Left renal cortex interstitium (tissue), 4 donors: ENCODE data around the gene PCDHB8. TPM values are rescaled to one million over a fixed set of nuclear protein-coding genes. Genes with fewer than 3 reads are reported as not detected.
A peak's percentile ranks its signal among the peaks of the same experiment; 100 is the strongest.
"Not testable (repeated sequence)": the region's sequence is repeated elsewhere in the genome, so short reads cannot be mapped to it uniquely, and the experiment has no call there.

ENCODE experiments used
- DNase-seq, 4 donors: peaks; one replicate each; pipeline ENCODE4 v3.0.0-alpha.2; 2013; ENCODE audit warnings: low read depth in 4 of 4, low spot score in 2 of 4, missing footprints in 1 of 4
- polyA plus RNA-seq, 4 donors: library from polyadenylated mRNA; unstranded; fragments of 120-200 nt; gene quantifications; one replicate each; pipeline ENCODE4 v1.2.1, GENCODE V29; 2013; ENCODE audit not compliant: insufficient read length in 4 of 4

Gene PCDHB8
- polyA plus RNA-seq = 1 to 10 TPM; 1.5 to 4.5 (median 2.8) TPM

DNA sequence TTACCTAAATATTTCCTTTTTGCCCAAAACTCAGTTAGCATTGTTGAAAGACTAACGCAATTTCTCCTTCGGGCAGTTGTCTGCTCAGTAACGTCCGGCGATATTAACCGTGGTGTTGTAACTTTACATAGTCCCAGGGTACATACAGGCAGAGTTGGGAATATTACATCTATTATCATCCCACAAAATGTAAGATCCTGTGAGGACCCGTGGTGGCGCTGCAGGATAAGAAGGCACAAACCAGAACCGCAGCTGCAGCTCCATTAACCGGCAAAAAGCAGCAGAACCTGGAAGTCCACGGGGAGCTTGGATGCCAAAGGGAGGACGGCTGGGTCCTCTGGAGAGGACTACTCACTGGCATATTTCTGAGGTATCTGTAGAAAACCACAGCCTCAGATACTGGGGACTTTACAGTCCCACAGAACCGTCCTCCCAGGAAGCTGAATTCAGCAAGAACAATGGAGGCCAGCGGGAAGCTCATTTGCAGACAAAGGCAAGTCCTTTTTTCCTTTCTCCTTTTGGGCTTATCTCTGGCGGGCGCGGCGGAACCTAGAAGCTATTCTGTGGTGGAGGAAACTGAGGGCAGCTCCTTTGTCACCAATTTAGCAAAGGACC lies at the start of gene PCDHB8:
PCDHB8 (plus strand) TSS at position 214 of the 615 bp plus-strand sequence; CDS start at position 459, 245 bp downstream.
- DNase-seq = not testable (repeated sequence)

DNA sequence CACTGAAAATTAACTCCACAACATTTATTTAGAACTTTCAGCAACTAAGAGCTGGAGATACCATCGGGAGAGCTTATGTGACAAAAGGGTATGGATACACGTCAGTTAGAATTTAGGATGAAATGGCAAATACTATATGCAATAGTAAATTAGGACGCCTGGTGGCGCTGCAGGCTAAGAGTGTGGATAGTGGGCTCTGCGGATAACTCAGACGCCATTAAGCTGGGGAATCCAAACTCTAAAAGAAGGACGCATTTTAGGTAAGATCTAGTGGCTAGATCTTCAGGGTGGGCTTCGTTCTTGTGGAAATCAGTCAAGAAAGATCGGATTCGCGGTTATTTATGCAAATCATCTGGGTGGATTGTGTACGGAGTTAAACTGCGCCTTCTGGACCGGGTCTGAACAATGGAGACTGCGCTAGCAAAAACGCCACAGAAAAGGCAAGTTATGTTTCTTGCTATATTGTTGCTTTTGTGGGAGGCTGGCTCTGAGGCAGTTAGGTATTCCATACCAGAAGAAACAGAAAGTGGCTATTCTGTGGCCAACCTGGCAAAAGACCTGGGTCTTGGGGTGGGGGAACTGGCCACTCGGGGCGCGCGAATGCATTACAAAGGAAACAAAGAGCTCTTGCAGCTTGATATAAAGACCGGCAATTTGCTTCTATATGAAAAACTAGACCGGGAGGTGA lies 42.4 kb upstream of the PCDHB8 start, which contains the start of gene PCDHB5:
PCDHB5 (plus strand) TSS at position 177 of the 688 bp plus-strand sequence; CDS start at position 406, 229 bp downstream.
- DNase-seq = no peak

DNA sequence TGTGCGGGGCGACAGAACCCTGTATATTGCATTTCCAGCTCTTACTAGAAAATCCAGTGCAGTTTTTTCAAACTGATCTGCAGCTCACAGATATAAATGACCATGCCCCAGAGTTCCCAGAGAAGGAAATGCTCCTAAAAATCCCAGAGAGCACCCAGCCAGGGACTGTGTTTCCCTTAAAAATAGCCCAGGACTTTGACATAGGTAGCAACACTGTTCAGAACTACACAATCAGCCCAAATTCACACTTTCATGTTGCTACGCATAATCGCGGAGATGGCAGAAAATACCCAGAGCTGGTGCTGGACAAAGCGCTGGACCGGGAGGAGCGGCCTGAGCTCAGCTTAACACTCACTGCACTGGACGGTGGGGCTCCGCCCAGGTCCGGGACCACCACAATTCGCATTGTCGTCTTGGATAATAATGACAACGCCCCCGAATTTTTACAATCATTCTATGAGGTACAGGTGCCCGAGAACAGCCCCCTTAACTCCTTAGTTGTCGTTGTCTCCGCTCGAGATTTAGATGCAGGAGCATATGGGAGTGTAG lies 41.8 kb upstream of the PCDHB8 start:
- no peak for DNase-seq

DNA sequence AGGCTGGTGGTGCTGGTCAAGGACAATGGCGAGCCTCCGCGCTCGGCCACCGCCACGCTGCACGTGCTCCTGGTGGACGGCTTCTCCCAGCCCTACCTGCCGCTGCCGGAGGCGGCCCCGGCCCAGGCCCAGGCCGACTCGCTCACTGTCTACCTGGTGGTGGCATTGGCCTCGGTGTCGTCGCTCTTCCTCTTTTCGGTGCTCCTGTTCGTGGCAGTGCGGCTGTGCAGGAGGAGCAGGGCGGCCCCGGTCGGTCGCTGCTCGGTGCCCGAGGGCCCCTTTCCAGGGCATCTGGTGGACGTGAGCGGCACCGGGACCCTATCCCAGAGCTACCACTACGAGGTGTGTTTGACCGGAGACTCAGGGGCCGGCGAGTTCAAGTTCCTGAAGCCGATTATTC lies 40.2 kb upstream of the PCDHB8 start:
- DNase-seq = not testable (repeated sequence)

DNA sequence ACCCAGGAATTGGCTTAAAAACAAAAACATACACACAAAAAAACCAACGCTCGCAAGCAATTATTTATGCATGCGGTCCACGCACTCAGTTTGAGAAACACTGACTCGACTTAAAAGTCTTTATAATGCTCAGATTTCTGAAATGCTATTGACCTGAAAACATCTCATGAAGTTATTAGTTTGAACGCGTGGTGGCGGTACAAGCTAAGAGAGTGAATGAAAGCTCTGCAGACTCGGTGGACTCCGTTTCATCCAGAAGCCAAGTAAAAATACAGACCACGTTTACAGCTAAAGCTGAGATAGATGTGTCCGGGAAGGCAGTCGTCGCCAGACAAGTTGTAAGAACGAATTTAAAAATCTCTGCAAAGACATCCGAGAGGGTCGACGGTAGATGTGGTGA lies 27.8 kb upstream of the PCDHB8 start, which contains the start of gene PCDHB6:
PCDHB6 (plus strand) TSS at position 246 of the 400 bp plus-strand sequence. CDS start 201 bp downstream, outside the sequence.
- DNase-seq = no peak

DNA sequence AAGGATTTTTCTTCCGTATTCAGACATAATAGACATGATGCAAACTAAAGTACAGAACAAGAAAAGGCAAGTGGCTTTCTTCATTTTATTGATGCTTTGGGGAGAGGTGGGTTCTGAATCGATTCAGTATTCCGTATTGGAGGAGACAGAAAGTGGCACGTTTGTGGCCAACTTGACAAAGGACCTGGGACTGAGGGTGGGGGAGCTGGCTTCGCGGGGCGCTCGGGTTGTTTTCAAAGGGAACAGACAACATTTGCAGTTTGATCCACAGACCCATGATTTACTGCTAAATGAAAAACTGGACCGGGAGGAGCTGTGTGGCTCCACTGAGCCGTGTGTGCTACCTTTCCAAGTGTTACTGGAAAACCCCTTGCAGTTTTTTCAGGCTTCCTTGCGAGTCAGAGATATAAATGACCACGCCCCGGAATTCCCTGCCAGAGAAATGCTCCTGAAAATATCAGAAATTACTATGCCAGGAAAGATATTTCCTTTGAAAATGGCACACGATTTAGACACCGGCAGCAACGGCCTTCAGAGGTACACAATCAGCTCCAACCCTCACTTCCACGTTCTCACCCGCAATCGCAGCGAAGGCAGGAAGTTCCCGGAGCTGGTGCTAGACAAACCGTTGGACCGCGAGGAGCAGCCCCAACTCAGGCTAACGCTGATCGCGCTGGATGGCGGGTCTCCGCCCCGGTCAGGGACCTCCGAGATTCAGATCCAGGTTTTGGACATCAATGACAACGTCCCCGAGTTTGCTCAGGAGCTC lies 27.2 kb upstream of the PCDHB8 start:
- DNase-seq = no peak

DNA sequence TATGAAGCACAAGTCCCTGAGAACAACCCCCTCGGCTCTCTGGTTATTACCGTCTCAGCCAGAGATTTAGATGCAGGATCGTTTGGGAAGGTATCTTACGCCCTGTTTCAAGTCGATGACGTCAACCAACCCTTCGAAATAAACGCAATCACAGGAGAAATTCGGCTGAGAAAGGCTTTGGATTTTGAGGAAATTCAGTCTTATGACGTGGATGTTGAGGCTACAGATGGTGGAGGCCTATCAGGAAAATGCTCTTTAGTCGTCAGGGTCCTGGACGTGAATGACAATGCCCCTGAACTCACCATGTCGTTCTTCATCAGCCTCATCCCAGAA lies 26.6 kb upstream of the PCDHB8 start:
- no peak for DNase-seq

DNA sequence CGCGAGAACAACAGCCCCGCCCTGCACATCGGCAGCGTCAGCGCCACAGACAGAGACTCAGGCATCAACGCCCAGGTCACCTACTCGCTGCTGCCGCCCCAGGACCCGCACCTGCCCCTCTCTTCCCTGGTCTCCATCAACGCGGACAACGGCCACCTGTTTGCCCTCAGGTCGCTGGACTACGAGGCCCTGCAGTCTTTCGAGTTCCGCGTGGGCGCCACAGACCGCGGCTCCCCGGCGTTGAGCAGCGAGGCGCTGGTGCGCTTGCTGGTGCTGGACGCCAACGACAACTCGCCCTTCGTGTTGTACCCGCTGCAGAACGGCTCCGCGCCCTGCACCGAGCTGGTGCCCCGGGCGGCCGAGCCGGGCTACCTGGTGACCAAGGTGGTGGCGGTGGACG lies 26.0 kb upstream of the PCDHB8 start:
- DNase-seq = not testable (repeated sequence)

DNA sequence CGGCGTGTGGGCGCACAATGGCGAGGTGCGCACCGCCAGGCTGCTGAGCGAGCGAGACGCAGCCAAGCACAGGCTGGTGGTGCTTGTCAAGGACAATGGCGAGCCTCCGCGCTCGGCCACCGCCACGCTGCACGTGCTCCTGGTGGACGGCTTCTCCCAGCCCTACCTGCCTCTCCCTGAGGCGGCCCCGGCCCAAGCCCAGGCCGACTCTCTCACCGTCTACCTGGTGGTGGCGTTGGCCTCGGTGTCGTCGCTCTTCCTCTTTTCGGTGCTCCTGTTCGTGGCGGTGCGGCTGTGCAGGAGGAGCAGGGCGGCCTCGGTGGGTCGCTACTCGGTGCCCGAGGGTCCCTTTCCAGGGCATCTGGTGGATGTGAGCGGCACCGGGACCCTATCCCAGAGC lies 25.5 kb upstream of the PCDHB8 start:
- DNase-seq = not testable (repeated sequence)

DNA sequence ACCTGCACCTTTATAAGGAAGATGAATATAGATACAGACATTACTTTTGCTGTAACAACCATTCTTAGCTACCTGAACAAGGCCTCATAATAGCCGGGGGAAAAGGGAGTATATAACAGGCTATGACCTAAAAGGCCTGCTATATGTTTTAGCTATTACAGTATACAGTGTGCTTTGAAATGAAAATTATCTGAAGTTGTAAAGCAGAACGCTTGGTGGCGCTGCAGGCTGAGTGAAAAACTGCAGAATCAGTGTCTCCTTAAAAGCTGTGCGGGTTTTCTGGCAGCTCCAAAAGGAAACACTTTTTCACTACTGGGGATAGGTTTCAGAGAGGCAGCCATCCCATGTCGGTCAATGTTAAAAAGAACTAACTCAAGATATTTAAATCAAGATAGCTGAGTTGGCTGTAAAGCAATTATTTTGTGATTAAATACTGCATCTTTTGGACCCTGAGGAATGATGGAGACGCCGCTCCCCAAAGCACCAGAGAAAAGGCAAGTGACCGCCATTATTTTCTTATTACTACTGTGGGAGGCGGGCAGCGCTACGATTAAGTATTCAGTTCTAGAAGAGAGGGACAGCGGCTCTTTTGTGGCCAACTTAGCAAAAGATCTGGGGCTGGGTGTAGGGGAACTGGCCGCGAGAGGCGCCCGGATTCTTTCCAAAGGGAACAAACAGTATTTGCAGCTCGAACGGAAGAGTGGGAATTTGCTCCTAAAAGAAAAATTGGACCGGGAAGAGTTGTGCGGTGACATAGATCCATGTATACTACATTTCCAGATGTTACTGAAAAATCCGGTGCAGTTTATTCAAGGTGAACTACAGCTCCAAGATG lies 21.8 kb upstream of the PCDHB8 start:
- DNase-seq = no peak

DNA sequence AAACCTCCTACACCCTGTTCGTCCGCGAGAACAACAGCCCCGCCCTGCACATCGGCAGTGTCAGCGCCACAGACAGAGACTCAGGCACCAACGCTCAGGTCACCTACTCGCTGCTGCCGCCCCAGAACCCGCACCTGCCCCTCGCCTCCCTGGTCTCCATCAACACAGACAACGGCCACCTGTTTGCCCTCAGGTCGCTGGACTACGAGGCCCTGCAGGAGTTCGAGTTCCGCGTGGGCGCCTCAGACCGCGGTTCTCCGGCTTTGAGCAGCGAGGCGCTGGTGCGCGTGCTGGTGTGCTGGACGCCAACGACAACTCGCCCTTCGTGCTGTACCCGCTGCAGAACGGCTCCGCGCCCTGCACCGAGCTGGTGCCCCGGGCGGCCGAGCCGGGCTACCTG lies 20.2 kb upstream of the PCDHB8 start:
- not testable (repeated sequence) for DNase-seq

DNA sequence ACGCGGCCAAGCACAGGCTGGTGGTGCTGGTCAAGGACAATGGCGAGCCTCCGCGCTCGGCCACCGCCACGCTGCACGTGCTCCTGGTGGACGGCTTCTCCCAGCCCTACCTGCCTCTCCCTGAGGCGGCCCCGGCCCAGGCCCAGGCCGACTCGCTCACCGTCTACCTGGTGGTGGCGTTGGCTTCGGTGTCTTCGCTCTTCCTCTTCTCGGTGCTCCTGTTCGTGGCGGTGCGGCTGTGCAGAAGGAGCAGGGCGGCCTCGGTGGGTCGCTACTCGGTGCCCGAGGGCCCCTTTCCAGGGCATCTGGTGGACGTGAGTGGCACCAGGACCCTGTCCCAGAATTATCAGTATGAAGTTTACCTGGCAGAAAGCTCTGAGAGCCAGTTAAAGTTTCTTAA lies 19.7 kb upstream of the PCDHB8 start:
- not testable (repeated sequence) for DNase-seq

DNA sequence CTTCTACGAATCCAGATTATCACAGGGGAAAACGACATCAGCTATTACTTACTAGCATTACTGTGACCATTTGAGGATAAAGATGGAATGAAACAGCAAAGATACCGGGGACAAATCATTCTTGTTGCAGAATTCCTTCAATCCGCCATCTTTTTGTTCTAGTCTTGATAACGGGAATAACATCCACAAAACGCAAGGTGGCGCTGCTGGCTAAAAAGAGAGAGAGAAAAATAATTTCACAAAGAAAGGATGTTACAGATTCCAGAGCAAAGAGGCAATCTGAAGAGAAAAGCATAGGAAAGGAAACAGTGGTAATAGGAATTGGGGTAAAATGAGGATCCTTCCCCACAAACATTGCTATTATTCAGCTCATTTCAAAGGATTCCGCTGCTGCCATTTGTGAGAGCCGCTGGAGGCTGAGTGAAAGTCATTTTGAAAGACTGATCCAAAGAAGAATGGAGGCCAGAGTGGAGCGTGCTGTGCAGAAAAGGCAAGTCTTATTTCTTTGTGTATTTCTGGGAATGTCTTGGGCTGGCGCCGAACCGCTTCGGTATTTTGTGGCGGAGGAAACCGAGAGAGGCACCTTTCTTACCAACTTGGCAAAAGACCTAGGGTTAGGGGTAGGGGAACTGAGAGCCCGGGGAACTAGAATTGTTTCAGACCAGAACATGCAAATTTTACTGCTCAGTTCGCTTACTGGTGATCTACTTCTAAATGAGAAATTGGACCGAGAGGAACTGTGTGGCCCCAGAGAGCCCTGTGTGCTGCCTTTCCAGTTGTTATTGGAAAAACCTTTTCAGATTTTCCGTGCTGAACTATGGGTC lies 5.0 kb upstream of the PCDHB8 start, which contains the start of gene PCDHB7:
PCDHB7 (plus strand) TSS at position 264 of the 824 bp plus-strand sequence; CDS start at position 456, 192 bp downstream.
- peak in 1 of 4 donors; percentile 25 for DNase-seq

DNA sequence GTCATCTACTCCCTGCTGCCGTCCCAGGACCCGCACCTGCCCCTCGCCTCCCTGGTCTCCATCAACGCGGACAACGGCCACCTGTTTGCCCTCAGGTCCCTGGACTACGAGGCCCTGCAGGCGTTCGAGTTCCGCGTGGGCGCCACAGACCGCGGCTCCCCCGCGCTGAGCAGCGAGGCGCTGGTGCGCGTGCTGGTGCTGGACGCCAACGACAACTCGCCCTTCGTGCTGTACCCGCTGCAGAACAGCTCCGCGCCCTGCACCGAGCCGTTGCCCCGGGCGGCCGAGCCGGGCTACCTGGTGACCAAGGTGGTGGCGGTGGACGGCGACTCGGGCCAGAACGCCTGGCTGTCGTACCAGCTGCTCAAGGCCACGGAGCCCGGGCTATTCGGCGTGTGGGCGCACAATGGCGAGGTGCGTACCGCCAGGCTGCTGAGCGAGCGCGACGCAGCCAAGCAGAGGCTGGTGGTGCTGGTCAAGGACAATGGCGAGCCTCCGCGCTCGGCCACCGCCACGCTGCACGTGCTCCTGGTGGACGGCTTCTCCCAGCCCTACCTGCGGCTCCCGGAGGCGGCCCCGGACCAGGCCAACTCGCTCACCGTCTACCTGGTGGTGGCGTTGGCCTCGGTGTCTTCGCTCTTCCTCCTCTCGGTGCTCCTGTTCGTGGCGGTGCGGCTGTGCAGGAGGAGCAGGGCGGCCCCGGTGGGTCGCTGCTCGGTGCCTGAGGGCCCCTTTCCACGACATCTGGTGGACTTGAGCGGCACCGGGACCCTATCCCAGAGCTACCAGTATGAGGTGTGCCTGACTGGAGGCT lies 3.1 kb upstream of the PCDHB8 start:
- not testable (repeated sequence) for DNase-seq

DNA sequence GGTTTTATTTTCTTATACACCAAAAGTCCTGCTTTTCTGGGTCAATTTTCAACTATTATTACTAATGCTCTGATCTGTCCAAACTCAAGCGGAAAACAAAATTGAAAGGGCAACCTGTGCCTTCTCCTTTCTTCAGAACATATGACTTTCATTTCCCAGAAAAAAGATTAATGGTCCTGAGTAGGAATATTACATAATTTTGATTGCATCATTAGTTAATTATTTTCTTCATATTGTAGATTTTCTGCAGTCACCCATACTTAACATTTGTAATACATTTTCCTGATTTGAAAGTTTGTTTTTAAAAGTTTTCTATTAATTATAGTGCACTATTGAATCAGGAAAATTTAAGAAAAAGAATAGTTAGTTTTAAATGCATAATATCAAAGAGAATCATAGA lies 1.7 kb upstream of the PCDHB8 start:
- no peak for DNase-seq

DNA sequence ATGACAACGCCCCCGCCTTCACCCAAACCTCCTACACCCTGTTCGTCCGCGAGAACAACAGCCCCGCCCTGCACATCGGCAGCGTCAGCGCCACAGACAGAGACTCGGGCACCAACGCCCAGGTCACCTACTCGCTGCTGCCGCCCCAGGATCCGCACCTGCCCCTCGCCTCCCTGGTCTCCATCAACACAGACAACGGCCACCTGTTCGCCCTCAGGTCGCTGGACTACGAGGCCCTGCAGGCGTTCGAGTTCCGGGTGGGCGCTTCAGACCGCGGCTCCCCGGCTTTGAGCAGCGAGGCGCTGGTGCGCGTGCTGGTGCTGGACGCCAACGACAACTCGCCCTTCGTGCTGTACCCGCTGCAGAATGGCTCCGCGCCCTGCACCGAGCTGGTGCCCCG lies 1.8 kb downstream of the PCDHB8 start:
- DNase-seq = not testable (repeated sequence)

DNA sequence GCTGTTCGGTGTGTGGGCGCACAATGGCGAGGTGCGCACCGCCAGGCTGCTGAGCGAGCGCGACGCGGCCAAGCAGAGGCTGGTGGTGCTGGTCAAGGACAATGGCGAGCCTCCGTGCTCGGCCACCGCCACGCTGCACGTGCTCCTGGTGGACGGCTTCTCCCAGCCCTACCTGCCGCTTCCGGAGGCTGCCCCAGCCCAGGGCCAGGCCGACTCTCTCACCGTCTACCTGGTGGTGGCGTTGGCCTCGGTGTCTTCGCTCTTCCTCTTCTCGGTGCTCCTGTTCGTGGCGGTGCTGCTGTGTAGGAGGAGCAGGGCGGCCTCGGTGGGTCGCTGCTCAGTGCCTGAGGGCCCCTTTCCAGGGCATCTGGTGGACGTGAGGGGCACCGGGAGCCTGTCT lies 2.3 kb downstream of the PCDHB8 start:
- not testable (repeated sequence) for DNase-seq

DNA sequence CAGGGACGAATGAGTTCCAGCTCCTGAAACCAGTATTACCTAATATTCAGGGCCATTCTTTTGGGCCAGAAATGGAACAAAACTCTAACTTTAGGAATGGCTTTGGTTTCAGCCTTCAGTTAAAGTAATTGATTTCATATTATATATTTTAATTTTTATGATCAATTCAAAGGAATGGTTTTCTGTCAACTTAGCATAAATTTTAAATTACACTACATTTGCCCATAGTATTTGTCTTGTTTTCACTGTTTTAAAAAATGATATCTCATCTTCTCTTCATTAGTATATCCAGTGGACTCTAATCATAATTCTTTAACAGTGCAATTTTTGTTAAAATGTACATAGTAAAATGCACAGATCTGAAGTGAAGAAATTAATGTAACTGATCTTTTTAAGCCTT lies 2.7 kb downstream of the PCDHB8 start:
- DNase-seq = no peak
